OCI-LY7 (cell line): ENCODE data around the gene LHFPL2. TPM values are rescaled to one million over a fixed set of nuclear protein-coding genes. Genes with fewer than 3 reads are reported as not detected.

Source experiments
- BruUV-seq: library from RNA; stranded (reverse); fragments of 400-500 nt; replicated peaks from 2 replicates; lab custom pipeline; 2021; lab: Mats Ljungman, UMichigan
- CTCF ChIA-PET: fragments of 300-600 bp; sonication (Branson Sonifier 250); formaldehyde crosslinking; loops from one replicate; lab custom pipeline; 2022; ENCODE audit warnings: antibody characterized with exemption; ENCODE audit not compliant: unreplicated experiment; lab: Charles Lee
- POLR2A ChIA-PET: fragments of 300-600 bp; sonication (Branson Sonifier 250); formaldehyde crosslinking; loops from one replicate; lab custom pipeline; 2022; ENCODE audit warnings: antibody characterized with exemption; lab: Charles Lee
- DNase-seq: peaks from one replicate; pipeline ENCODE4 v3.0.0-alpha.2; 2015; ENCODE audit warnings: low spot score
- H2AFZ ChIP-seq: fragments of 200-600 bp; sonication (generic), shearing (Covaris generic); 2 replicates; pipeline ENCODE4 v1.6.1; 2014; ENCODE audit warnings: mild to moderate bottlenecking, antibody characterized with exemption, low read length, moderate library complexity
- H3K27ac ChIP-seq: fragments of 200-600 bp; sonication (generic); 2 replicates; pipeline ENCODE4 v1.5.1; 2014; ENCODE audit warnings: mixed run types, low read depth, mild to moderate bottlenecking, moderate library complexity, low read length, inconsistent platforms; ENCODE audit not compliant: poor library complexity, severe bottlenecking
- H3K36me3 ChIP-seq: fragments of 200-600 bp; sonication (generic); 2 replicates; pipeline ENCODE4 v1.6.1; 2014; ENCODE audit warnings: mild to moderate bottlenecking, antibody characterized with exemption, low read length, moderate library complexity, mixed read lengths; ENCODE audit not compliant: insufficient read depth
- H3K4me1 ChIP-seq: fragments of 200-600 bp; sonication (generic); 2 replicates; pipeline ENCODE4 v1.5.1; 2014; ENCODE audit warnings: mild to moderate bottlenecking, low read length; ENCODE audit not compliant: insufficient read depth, poor library complexity, severe bottlenecking
- H3K4me2 ChIP-seq: fragments of 200-600 bp; sonication (generic); 2 replicates; pipeline ENCODE4 v1.6.1; 2014; ENCODE audit warnings: mild to moderate bottlenecking, low read length
- H3K4me3 ChIP-seq: fragments of 200-600 bp; sonication (generic); 2 replicates; pipeline ENCODE4 v1.5.1; 2014; ENCODE audit warnings: mild to moderate bottlenecking, low read depth, low read length; ENCODE audit not compliant: poor library complexity, severe bottlenecking
- H3K79me2 ChIP-seq: fragments of 200-600 bp; sonication (generic); 2 replicates; pipeline ENCODE4 v1.6.1; 2016; ENCODE audit warnings: low read depth, mild to moderate bottlenecking, low read length, moderate library complexity, mixed read lengths; ENCODE audit not compliant: insufficient read depth
- H3K9me2 ChIP-seq: fragments of 200-600 bp; sonication (generic); 2 replicates; pipeline ENCODE4 v1.6.1; 2016; ENCODE audit warnings: mild to moderate bottlenecking, low read length, mixed read lengths; ENCODE audit not compliant: insufficient read depth
- H3K9me3 ChIP-seq: fragments of 200-600 bp; sonication (generic); 2 replicates; pipeline ENCODE4 v1.6.1; 2014; ENCODE audit warnings: mild to moderate bottlenecking, mixed run types, low read length, mixed read lengths
- H4K20me1 ChIP-seq: fragments of 200-600 bp; sonication (generic); 2 replicates; pipeline ENCODE4 v1.6.1; 2014; ENCODE audit warnings: mild to moderate bottlenecking, antibody characterized with exemption, low read length, moderate library complexity, mixed read lengths; ENCODE audit not compliant: insufficient read depth
- CTCF ChIP-seq: fragments of 200-600 bp; sonication (generic); conservative IDR thresholded peaks from 2 replicates; pipeline ENCODE4 v1.5.1; 2014; ENCODE audit warnings: mild to moderate bottlenecking, antibody characterized with exemption, low read length, moderate library complexity, mixed read lengths
- EZH2phosphoT487 ChIP-seq: fragments of 200-600 bp; sonication (generic); IDR thresholded peaks from 2 replicates; pipeline ENCODE4 v1.6.1; 2018; ENCODE audit warnings: low read depth, borderline replicate concordance, mild to moderate bottlenecking, mixed run types, antibody characterized with exemption, low read length, moderate library complexity, mixed read lengths
- intact Hi-C: fragments of 100-400 bp; cut with micrococcal nuclease; formaldehyde crosslinking; loops from one replicate; pipeline ENCODE4 v1.10.0; 2022; ENCODE audit not compliant: unreplicated experiment
- total RNA-seq, 2 experiments: library from RNA; depleted of rRNA in 1 of 2; stranded (reverse); fragments of >200 nt in 1 of 2; shearing (Covaris generic) in 1 of 2; gene quantifications; 2 replicates each; pipeline ENCODE4 v1.2.3, GENCODE V29; 2014 to 2022

LHFPL2 gene
- total RNA-seq, 2 experiments from 2014 or later: 12.2 to 24.0 TPM

GRCh38 chr5:78549043-78549442 is 99.5 kb downstream of the LHFPL2 start:
- H3K27ac ChIP-seq: no peak overlapping the region
- BruUV-seq: no TSS peak

GRCh38 chr5:78547731-78548615 is 100.6 kb downstream of the LHFPL2 start:
- intact Hi-C loops: no loop called here
- H3K36me3 ChIP-seq: no peaks in the 10 kb centered on the region
- no peak for DNase-seq
- no peak overlapping the region for H3K4me2 ChIP-seq
- no TSS peak for BruUV-seq
- H3K9me3 ChIP-seq: no peaks in the 10 kb centered on the region
- no peaks in the 10 kb centered on the region for H4K20me1 ChIP-seq
- no peak overlapping the region for H3K27ac ChIP-seq
- no peak overlapping the region for H3K4me3 ChIP-seq
- no peaks in the 10 kb centered on the region for H3K9me2 ChIP-seq
- H2AFZ ChIP-seq: no peak overlapping the region
- CTCF ChIA-PET: no interaction called here
- H3K4me1 ChIP-seq: no peaks in the 10 kb centered on the region
- no peaks in the 10 kb centered on the region for H3K79me2 ChIP-seq
- POLR2A ChIA-PET: no interaction called here
- no peak for TF ChIP-seq CTCF
- TF ChIP-seq EZH2phosphoT487: no peak

More at GRCh38 chr5:78549043-78549442, 99.5 kb downstream of the LHFPL2 start:
- Histone ChIP-seq H3K9me2 (no peaks in the 10 kb centered on the region), H3K4me1 (no peaks in the 10 kb centered on the region), H4K20me1 (no peaks in the 10 kb centered on the region), H3K4me3 (no peak overlapping the region), H2AFZ (no peak overlapping the region), H3K36me3 (no peaks in the 10 kb centered on the region; the same call in 1 of the 2 replicates), H3K4me2 (no peak overlapping the region), H3K9me3 (no peaks in the 10 kb centered on the region), H3K79me2 (no peaks in the 10 kb centered on the region)
- TF ChIP-seq CTCF (no peak), EZH2phosphoT487 (no peak)
- ChIA-PET CTCF (interaction anchor here (0.5 kb wide), 1 partner anchor 577 kb away, joined by 3 read pairs; no protein-coding TSS in a partner anchor), POLR2A (no interaction called here)
- intact Hi-C loops: no loop called here
- DNase-seq: no peak

- no peaks in the 10 kb centered on the region for H3K4me1 ChIP-seq
- no peak for TF ChIP-seq EZH2phosphoT487
- no peak for TF ChIP-seq CTCF
- no peak overlapping the region for H2AFZ ChIP-seq
- no peaks in the 10 kb centered on the region for H3K79me2 ChIP-seq
- H3K9me3 ChIP-seq: no peaks in the 10 kb centered on the region
- no TSS peak for BruUV-seq
- H3K36me3 ChIP-seq: no peaks in the 10 kb centered on the region
- intact Hi-C loops: no loop called here
- H3K27ac ChIP-seq: no peak overlapping the region
- CTCF ChIA-PET: no interaction called here
- POLR2A ChIA-PET: no interaction called here
- DNase-seq: no peak
- no peaks in the 10 kb centered on the region for H3K9me2 ChIP-seq
- H4K20me1 ChIP-seq: no peaks in the 10 kb centered on the region
- H3K4me2 ChIP-seq: no peak overlapping the region
- no peak overlapping the region for H3K4me3 ChIP-seq
Measured at GRCh38 chr5:78547183-78547582, 101.4 kb downstream of the LHFPL2 start.
